Activated T-helper 2 cell treated with anti-CD3 and anti-CD28 coated beads, Interferon-gamma antibody, Interleukin-2, Interleukin-4, amounts not matched to agents 10 μg/mL and 5 μg/mL and 100 μg/mL, durations not matched to agents 14 hours and 24 hours and 36 hours (primary cell): ENCODE measurements around the gene HOXA10. TPM values are rescaled to one million over a fixed set of nuclear protein-coding genes. Genes with fewer than 3 reads are reported as not detected.

Source experiments
- DNase-seq: peaks from one replicate; pipeline ENCODE4 v3.0.0; 2021; ENCODE audit warnings: low spot score
- H3K27ac Mint-ChIP-seq: one replicate; pipeline ENCODE4 v1.8.0; 2021; ENCODE audit warnings: mixed read lengths
- H3K27me3 Mint-ChIP-seq: one replicate; pipeline ENCODE4 v1.8.0; 2021; ENCODE audit warnings: low read depth, mixed read lengths
- H3K36me3 Mint-ChIP-seq: one replicate; pipeline ENCODE4 v1.8.0; 2021; ENCODE audit warnings: low read depth, mixed read lengths
- H3K4me1 Mint-ChIP-seq: one replicate; pipeline ENCODE4 v1.8.0; 2021; ENCODE audit warnings: low read depth, mixed read lengths
- H3K4me3 Mint-ChIP-seq: one replicate; pipeline ENCODE4 v1.8.0; 2021; ENCODE audit warnings: low read depth, mild to moderate bottlenecking, moderate library complexity, mixed read lengths
- H3K9me3 Mint-ChIP-seq: one replicate; pipeline ENCODE4 v1.8.0; 2021; ENCODE audit warnings: mixed read lengths
- intact Hi-C: fragments of 100-400 bp; cut with micrococcal nuclease; formaldehyde crosslinking; loops from one replicate; pipeline ENCODE4 v1.15.1; 2023
- total RNA-seq: library from RNA; stranded (reverse); gene quantifications from 2 replicates; pipeline ENCODE4 v1.2.3, GENCODE V29; 2022

The HOXA10 gene
- total RNA-seq, 1 donor from 2014 or later: not detected

- no peak overlapping the region for H3K27ac Mint-ChIP-seq
- no peak for DNase-seq
- intact Hi-C loops: loop anchor here (2.0 to 10.0 kb wide), 4 partner anchors 15 to 1805 kb away; partner anchors contain the start of genes HOXA9 and TRIL
- no peak overlapping the region for H3K4me3 Mint-ChIP-seq
- H3K9me3 Mint-ChIP-seq: no peaks in the 10 kb centered on the region
- peaks cover 3% of the 10 kb centered on the region for H3K36me3 Mint-ChIP-seq
- H3K27me3 Mint-ChIP-seq: peaks cover 80% of the 10 kb centered on the region
- H3K4me1 Mint-ChIP-seq: peaks cover 13% of the 10 kb centered on the region
These were observed 24.1 kb downstream of the HOXA10 start for GRCh38 chr7:27149842-27150567.

- H3K27me3 Mint-ChIP-seq: peaks cover 70% of the 10 kb centered on the region
- intact Hi-C loops: no loop called here
- no peak overlapping the region for H3K4me3 Mint-ChIP-seq
- H3K9me3 Mint-ChIP-seq: no peaks in the 10 kb centered on the region
- no peak overlapping the region for H3K27ac Mint-ChIP-seq
- H3K36me3 Mint-ChIP-seq: no peaks in the 10 kb centered on the region
- peaks cover 10% of the 10 kb centered on the region for H3K4me1 Mint-ChIP-seq
- DNase-seq: no peak
These were observed 25.1 kb downstream of the HOXA10 start for GRCh38 chr7:27148756-27149641.

GRCh38 chr7:27148031-27148755 is 25.9 kb downstream of the HOXA10 start:
- Mint-ChIP-seq H3K4me3 (no peak overlapping the region), H3K27me3 (peaks cover 62% of the 10 kb centered on the region), H3K4me1 (peaks cover 10% of the 10 kb centered on the region), H3K36me3 (no peaks in the 10 kb centered on the region), H3K27ac (no peak overlapping the region), H3K9me3 (no peaks in the 10 kb centered on the region)
- intact Hi-C loops: no loop called here
- no peak for DNase-seq

GRCh38 chr7:27147199-27148030 is 26.7 kb downstream of the HOXA10 start, which contains the start of gene HOXA6:
HOXA6 (minus strand) TSS chr7:27147774; CDS start chr7:27147749, 25 bp downstream.
- peaks cover 57% of the 10 kb centered on the region for H3K27me3 Mint-ChIP-seq
- H3K27ac Mint-ChIP-seq: no peak within 1 kb of the TSS
- no peak within 1 kb of the TSS for H3K4me3 Mint-ChIP-seq
- no peaks in the 10 kb centered on the region for H3K9me3 Mint-ChIP-seq
- H3K4me1 Mint-ChIP-seq: peaks cover 10% of the 10 kb centered on the region
- DNase-seq: no peak
- H3K36me3 Mint-ChIP-seq: no peaks in the 10 kb centered on the region
- intact Hi-C loops: no loop called here

- Mint-ChIP-seq H3K36me3 (no peaks in the 10 kb centered on the region), H3K9me3 (no peaks in the 10 kb centered on the region), H3K4me1 (peaks cover 8% of the 10 kb centered on the region), H3K27ac (no peak overlapping the region), H3K4me3 (no peak overlapping the region), H3K27me3 (peaks cover 50% of the 10 kb centered on the region)
- no peak for DNase-seq
- intact Hi-C loops: no loop called here
These were observed 27.5 kb downstream of the HOXA10 start for GRCh38 chr7:27146491-27147198.

- H3K4me1 Mint-ChIP-seq: peaks cover 3% of the 10 kb centered on the region
- no peak for DNase-seq
- peaks cover 45% of the 10 kb centered on the region for H3K27me3 Mint-ChIP-seq
- H3K27ac Mint-ChIP-seq: no peak overlapping the region
- no peak overlapping the region for H3K4me3 Mint-ChIP-seq
- H3K36me3 Mint-ChIP-seq: no peaks in the 10 kb centered on the region
- H3K9me3 Mint-ChIP-seq: no peaks in the 10 kb centered on the region
- intact Hi-C loops: no loop called here
These were observed 28.2 kb downstream of the HOXA10 start for GRCh38 chr7:27145914-27146412.

GRCh38 chr7:27145165-27145913 is 28.8 kb downstream of the HOXA10 start:
- intact Hi-C loops: no loop called here
- H3K36me3 Mint-ChIP-seq: no peaks in the 10 kb centered on the region
- H3K4me3 Mint-ChIP-seq: no peak overlapping the region
- peaks cover 40% of the 10 kb centered on the region for H3K27me3 Mint-ChIP-seq
- no peak for DNase-seq
- H3K4me1 Mint-ChIP-seq: peaks cover 2% of the 10 kb centered on the region
- H3K9me3 Mint-ChIP-seq: no peaks in the 10 kb centered on the region
- no peak overlapping the region for H3K27ac Mint-ChIP-seq

- Mint-ChIP-seq H3K36me3 (no peaks in the 10 kb centered on the region), H3K27me3 (peaks cover 35% of the 10 kb centered on the region), H3K4me3 (no peak overlapping the region), H3K9me3 (no peaks in the 10 kb centered on the region), H3K4me1 (peaks cover 2% of the 10 kb centered on the region), H3K27ac (no peak overlapping the region)
- DNase-seq: no peak
- intact Hi-C loops: no loop called here
These were observed 29.3 kb downstream of the HOXA10 start for GRCh38 chr7:27144781-27145164.

- H3K36me3 Mint-ChIP-seq: no peaks in the 10 kb centered on the region
- peaks cover 28% of the 10 kb centered on the region for H3K27me3 Mint-ChIP-seq
- H3K9me3 Mint-ChIP-seq: no peaks in the 10 kb centered on the region
- intact Hi-C loops: no loop called here
- H3K4me3 Mint-ChIP-seq: no peak overlapping the region
- H3K27ac Mint-ChIP-seq: no peak overlapping the region
- H3K4me1 Mint-ChIP-seq: peaks cover 2% of the 10 kb centered on the region
- DNase-seq: no peak
These were observed 30.0 kb downstream of the HOXA10 start for GRCh38 chr7:27143950-27144780.

- no peak within 1 kb of the TSS for H3K27ac Mint-ChIP-seq
- no peak for DNase-seq
- peaks cover 27% of the 10 kb centered on the region for H3K27me3 Mint-ChIP-seq
- H3K9me3 Mint-ChIP-seq: no peaks in the 10 kb centered on the region
- H3K4me1 Mint-ChIP-seq: peaks cover 2% of the 10 kb centered on the region
- no peaks in the 10 kb centered on the region for H3K36me3 Mint-ChIP-seq
- intact Hi-C loops: no loop called here
- no peak within 1 kb of the TSS for H3K4me3 Mint-ChIP-seq
These were observed 30.8 kb downstream of the HOXA10 start, which contains the start of gene HOXA5 for GRCh38 chr7:27143023-27143949. HOXA5 (minus strand) TSS chr7:27143681; CDS start chr7:27143607, 74 bp downstream.
